Stimulated activated naive CD8-positive, alpha-beta T cell treated with anti-CD3 and anti-CD28 coated beads, Interleukin-15, Interleukin-2, amounts not matched to agents 100 U/mL and 50 U/mL, for 24 hours (primary cell): Measurements from ENCODE around the gene MIEF1.
A peak's percentile ranks its signal among the peaks of the same experiment; 100 is the strongest.

Experiments used
- ATAC-seq: fragments of 150-1000 bp; cut with Tn5 transposase; one replicate; pipeline ENCODE4 v1.10.0; 2021
- DNase-seq: peaks from one replicate; pipeline ENCODE4 v3.0.0; 2021

MIEF1 gene

GRCh38 chr22:39528681-39529486 lies 26.8 kb downstream of the MIEF1 start:
- DNase-seq (peak; percentile 93), ATAC-seq (peak; percentile 38)

DNA sequence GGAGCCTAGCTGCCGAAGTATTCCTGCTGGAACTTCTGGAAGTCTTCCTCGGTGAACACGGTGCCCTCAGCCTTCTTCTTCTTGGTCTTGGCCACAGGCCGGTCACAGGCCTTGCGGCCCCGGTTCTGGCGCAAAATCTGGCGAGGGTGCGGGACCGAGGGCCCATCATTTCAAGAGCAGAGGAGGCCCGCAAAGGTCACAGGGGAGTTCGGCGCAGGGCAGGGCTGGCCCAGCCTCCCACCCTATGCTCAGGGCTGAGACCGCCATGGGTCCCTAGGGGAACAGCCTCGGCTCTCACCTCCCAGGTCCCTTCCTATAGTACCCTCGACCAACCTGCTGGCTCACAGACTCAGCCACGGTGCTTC lies 27.4 kb downstream of the MIEF1 start:
- no peak for ATAC-seq

DNA sequence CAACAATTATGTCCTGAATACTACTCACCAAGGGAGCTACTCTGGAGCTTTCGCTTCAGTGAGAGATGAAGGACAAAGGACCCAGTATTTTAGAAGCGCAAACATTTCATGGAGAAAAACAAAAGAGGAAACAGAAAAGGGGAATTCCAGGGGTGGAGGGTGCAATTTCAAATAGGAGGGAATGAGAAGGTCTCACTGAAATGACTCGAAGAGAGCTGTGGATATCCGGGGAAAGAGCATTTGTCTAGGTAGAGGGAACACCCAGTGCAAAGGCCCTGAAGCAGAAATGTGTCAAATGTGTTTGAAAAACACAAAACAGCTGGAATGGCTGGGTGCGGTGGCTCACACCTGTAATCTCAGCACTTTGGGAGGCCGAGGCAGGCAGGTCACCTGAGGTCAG lies 28.0 kb downstream of the MIEF1 start:
- ATAC-seq: no peak
- DNase-seq: no peak

More for the DNA sequence above, 27.4 kb downstream of the MIEF1 start:
- DNase-seq: no peak

- ATAC-seq (no peak), DNase-seq (peak; percentile 39)
Measured at GRCh38 chr22:39530692-39531331, 28.7 kb downstream of the MIEF1 start.

DNA sequence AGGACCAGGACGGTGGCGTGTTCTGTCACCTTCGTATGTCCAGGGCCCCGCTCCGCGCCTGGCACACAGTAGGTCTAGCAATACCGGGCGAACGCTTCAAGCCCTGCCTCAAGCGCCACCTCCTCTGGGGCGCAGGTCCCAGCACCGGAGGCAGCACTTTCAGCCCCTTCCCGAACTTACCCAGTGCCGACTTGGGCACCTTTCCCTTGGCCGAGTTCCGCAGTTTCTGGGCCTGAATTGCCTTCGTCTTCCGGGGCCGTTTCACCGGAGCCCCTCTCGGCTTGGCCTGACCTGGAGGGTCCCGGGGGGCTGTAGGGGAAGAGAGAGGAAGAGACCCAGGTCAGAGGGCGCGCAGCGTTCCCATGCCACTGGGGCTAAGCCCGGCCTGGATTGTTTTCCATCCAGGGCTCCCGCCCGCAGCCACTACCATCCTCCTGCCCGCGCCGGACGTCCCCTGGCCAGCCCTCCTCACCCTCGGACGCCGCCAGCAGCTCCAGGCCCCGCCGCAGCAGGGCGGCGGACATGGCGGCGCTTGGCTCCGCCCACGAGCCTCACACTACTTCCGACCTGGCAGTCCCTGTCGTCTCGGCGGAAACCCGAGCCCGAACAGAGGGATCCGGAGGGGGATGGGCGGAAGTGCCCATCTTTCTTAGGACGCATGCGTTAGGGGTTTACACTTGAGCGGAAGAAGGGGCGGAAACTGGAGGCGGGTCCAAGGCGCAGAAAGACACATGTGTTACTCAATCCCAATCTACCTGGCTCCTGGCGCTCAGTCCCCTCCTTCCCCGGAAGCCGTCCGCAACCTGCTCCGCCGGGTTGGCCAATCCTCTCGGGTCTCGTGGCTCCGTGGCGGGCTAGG lies 30.4 kb downstream of the MIEF1 start, which contains the start of gene RPS19BP1:
Gene RPS19BP1 (minus strand): TSS at position 534 of the 859 bp plus-strand sequence. CDS start 10 bp downstream, at position 524.
- DNase-seq: peak; percentile 99
- ATAC-seq: peak; percentile 86

GRCh38 chr22:39534092-39534506 lies 32.0 kb downstream of the MIEF1 start:
- no peak for ATAC-seq
- DNase-seq: no peak

DNA sequence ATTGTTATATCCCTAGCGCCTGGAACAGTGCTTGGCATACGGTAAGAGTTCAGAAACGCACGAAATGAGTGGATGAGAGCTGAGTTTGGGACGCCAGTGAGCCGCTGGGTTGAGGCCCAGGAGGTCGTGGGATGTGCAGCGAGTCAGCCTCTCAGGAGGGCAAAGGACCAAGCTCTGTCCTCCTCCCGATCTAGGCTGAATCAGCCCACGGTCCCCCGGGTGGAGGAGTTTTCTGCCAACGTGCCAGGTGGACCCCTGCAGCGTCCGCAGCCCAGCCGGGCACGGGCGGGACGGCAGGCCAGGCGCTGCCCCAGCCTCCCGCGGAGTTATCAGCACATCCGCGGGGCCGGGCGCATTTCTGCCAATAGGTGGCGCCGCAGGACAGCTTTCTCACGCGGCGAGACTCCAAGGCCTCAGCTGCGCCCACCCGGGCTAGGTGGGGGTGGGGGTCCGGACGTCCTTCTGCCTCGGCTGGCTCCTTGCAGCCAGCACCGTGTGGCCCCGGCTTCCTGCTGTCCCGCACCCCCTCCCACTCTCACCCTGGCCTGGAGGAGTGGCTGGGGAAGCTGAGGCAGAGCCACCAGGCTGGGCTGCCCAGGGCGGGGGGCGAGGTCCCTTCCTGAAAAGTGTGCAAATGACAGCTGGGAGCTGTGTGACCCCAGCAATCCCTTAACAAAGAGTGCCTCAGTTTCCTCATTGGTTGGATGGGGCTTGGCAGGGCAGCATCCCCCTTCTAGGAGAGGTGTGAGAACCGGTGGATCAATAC lies 32.7 kb downstream of the MIEF1 start:
- peak; percentile 91 for DNase-seq
- peak; percentile 21 for ATAC-seq

GRCh38 chr22:39535357-39535725 lies 33.3 kb downstream of the MIEF1 start:
- ATAC-seq (no peak), DNase-seq (no peak)

- ATAC-seq (no peak), DNase-seq (no peak)
Measured at GRCh38 chr22:39535831-39536449, 33.9 kb downstream of the MIEF1 start.

GRCh38 chr22:39536711-39537110 lies 34.6 kb downstream of the MIEF1 start:
- DNase-seq (no peak), ATAC-seq (no peak)

- ATAC-seq (no peak), DNase-seq (no peak)
Measured at GRCh38 chr22:39537975-39538374, 35.9 kb downstream of the MIEF1 start.

DNA sequence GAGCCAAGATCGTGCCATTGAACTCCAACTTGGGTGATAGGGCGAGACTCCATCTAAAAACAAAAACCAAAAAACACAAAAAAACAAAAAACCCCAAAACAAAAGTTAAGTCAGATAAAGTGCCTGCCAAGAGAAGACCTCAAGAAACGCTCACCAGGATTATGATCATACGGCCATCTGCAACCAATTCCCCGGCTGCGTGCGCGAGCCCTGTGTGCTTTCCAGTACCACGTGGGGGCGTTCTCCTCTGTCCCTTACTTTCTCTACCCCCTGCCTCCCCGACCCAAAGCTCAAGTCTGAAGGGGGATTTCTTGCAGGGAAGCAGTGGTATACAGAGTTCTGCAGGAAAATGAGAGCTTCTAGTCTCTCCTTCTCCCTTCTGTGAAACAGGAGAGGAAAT lies 41.0 kb downstream of the MIEF1 start:
- DNase-seq: no peak
- ATAC-seq: no peak

GRCh38 chr22:39545386-39546365 lies 43.6 kb downstream of the MIEF1 start:
- ATAC-seq: no peak
- peak; percentile 75 for DNase-seq

GRCh38 chr22:39546889-39547586 lies 44.9 kb downstream of the MIEF1 start:
- ATAC-seq: no peak

GRCh38 chr22:39547587-39547947 lies 45.5 kb downstream of the MIEF1 start:
- ATAC-seq: no peak
- DNase-seq: no peak

More at GRCh38 chr22:39546889-39547586, 44.9 kb downstream of the MIEF1 start:
- DNase-seq: no peak

GRCh38 chr22:39553429-39553828 lies 51.3 kb downstream of the MIEF1 start:
- ATAC-seq: no peak
- DNase-seq: no peak

- ATAC-seq: no peak
- no peak for DNase-seq
Measured at GRCh38 chr22:39554151-39554550, 52.1 kb downstream of the MIEF1 start.

- ATAC-seq: peak; percentile 44
- peak; percentile 46 for DNase-seq
Measured at GRCh38 chr22:39556970-39557841, 55.1 kb downstream of the MIEF1 start.
